Stimulated activated CD8-positive, alpha-beta memory T cell treated with anti-CD3 and anti-CD28 coated beads, Interleukin-4, amount 100 ng/mL, for 4 hours (primary cell): Measurements from ENCODE around the gene RIC8B.

ENCODE experiments used
- DNase-seq, 2 donors: peaks; one replicate each; pipeline ENCODE4 v3.0.0-alpha.2; 2020; ENCODE audit warnings: low read depth in 2 of 2, low spot score in 1 of 2

The RIC8B gene

GRCh38 chr12:106866426-106867080 lies 92.1 kb downstream of the RIC8B start:
- DNase-seq = no peak

GRCh38 chr12:106867651-106868050 lies 93.2 kb downstream of the RIC8B start:
- DNase-seq = no peak

DNA sequence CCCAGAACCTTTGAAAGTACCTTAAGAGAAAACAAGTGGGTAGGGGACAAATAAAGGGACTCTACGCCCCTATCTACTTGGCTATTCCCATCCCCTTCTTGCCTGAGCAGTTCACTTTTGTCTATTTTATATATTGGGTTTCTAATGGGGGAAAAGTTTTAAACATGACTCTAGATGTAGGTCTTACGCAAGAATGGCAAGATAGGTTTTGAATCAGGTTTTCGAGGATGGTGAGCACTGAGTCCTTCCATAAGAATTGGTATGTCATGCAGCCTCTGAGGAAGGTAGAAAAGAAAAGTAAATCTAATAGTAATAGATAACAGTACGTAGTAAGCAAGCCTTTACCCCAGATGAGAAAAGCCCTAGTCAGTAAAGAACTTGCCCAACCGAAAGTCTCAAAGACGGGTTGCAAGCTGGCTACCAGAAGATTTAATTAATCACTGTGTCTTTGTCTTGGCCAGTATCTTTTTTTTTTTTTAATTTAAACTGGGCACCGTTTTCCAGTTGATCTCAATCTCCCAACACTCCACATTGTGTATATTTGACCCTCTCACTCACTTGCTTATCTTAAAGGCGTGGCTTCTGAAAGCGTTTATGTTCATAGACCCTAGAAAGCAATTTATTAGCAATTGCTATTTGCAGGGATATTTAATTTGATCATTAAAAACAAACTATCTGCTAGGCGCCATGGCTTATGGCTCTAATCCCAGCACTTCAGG lies 94.7 kb downstream of the RIC8B start:
- DNase-seq = no peak

DNA sequence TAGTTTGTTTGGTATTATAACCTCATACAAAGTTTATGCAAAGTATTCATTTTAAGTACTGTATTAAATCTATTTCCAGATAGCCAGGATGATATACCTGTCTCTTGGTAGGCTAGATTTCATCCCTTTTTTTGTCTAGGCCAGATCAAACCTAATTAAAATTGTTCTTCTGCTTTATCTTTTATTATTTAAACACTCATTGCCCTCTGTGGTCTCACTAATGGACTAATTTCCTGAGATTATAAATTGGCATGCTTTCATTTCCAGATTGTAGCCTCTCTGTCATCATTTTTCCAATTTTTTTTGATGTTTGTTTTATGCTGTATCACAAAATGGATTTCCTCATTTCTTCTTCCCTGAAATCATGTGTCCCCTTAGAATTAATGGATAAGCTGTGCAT lies 95.6 kb downstream of the RIC8B start:
- no peak for DNase-seq

GRCh38 chr12:106871477-106871876 lies 97.0 kb downstream of the RIC8B start:
- DNase-seq = no peak

DNA sequence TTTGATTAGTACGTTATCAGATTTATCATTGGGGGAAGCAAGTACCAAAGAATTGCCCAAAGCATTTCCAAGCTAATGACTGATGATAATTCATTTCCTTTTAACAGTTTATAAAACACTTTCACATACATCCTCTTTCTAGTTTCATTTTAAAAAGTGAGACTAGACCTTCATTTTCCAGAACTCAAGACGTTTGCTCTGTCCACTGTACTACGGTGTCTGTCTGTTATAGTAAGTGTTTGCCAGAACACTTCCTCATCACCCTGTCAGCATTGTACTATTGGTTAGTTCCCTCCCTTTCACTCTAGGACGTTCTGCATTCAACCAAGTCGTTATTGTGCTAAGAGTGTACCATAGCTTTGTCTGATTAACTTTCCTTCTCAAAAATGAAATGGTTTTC lies 99.5 kb downstream of the RIC8B start:
- DNase-seq = no peak

- DNase-seq = no peak
These were observed 104.3 kb downstream of the RIC8B start for GRCh38 chr12:106878804-106879203.

DNA sequence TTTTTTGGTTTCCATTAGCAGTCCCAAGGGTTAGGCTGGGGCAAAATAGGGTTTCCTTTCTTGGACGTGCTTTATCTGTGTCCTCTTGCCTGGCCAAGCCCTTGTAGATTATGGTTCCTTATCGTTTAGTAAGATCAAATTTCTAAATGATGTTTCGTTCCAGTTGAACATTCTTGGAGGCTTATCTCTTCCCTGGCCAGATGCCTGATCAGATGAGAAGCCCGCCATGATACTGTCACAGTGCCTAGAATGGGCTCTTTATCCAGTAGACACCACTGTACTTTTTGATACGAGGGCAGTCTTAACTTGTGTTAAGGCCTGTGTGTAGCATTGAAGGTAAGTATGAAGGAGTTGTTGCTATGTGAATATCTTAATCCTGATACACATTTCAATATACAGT lies 105.1 kb downstream of the RIC8B start:
- DNase-seq = no peak

- no peak for DNase-seq
These were observed 108.9 kb downstream of the RIC8B start for GRCh38 chr12:106883426-106883825.

DNA sequence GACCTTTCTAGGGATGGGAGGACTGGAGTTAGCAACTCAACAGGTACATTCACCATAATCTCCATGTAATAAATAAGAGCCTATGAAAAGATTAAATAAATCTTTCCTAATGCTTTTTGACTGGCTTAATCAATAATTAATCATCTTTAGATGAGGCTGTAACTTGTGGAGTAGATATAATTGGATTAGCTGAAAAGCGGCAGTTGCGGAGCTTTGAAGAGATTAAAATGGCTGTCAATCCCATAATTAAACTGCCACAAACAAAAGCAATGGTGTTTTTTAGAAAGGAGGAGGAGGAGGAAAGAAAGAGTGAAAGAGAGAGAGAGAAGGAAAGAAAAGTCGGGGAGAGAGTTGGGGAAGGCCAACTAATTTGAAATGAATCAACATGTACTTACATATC lies 110.5 kb downstream of the RIC8B start:
- no peak for DNase-seq

- no peak for DNase-seq
These were observed 111.2 kb downstream of the RIC8B start for GRCh38 chr12:106885541-106886249.

DNA sequence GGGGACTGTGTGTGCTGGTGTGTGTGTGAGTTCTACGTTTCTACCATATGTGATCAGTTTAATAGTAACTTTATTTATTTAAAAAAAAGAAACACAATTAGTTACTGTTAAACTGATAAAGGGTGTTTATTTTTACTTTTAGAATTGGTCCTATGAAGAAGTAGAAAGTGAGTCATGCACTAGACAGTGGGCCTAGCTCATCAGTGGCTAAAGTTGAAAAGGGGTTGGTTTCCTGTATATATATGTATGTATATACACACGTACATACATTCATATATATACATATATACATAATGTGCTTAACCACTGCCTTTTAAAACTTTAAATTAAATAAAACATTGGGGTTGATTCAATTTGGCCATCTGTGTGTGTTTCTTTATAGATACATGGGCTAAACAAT lies 112.5 kb downstream of the RIC8B start:
- DNase-seq = no peak

DNA sequence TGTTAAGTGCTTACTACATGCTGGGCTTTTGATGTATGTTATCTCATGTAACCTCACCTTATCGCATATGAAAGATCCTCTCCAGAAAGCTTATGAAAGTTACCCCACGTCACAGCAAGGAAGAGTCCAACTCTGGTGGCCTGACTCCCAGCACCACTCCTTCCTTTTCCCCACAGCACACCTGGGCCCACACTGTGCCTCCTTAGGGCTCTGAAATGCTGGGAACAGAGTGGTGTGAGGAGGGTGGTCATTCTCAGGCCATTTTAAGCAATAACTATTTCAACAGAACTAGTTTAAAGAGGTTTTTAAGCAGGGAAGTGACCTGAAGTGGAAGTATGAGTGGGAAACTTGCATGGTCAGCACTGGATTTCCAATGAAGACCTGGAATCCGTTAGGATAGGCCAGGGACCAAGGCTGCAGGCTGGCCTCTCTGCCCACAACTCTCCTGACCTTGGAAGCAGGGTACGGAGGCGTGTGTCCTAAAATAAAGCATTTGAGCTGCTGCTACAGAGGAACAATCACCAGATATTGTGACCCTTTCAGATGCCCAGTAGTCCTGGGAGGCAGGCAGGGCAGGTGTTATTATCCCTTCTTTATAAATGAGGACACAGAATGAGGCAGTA lies 114.0 kb downstream of the RIC8B start:
- no peak for DNase-seq

DNA sequence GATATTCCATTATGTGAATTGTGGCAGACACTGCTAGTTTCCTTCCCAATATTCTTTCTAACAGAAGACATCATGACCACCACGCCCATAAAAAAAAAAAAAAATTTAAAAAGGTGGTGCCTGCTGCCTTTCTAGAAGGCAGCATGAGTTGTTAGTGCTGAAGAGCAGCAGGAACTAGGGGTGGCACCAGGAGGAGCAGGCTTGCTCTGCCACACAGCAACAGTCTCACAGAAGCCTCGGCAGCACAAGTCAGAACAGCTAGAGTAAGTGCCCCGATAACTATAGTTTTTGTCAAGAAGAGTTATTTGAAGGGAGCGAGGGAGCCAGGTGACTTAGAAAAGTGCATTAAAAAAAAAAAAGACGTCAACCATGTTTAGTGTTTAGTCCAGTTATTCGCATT lies 114.8 kb downstream of the RIC8B start:
- DNase-seq = no peak

DNA sequence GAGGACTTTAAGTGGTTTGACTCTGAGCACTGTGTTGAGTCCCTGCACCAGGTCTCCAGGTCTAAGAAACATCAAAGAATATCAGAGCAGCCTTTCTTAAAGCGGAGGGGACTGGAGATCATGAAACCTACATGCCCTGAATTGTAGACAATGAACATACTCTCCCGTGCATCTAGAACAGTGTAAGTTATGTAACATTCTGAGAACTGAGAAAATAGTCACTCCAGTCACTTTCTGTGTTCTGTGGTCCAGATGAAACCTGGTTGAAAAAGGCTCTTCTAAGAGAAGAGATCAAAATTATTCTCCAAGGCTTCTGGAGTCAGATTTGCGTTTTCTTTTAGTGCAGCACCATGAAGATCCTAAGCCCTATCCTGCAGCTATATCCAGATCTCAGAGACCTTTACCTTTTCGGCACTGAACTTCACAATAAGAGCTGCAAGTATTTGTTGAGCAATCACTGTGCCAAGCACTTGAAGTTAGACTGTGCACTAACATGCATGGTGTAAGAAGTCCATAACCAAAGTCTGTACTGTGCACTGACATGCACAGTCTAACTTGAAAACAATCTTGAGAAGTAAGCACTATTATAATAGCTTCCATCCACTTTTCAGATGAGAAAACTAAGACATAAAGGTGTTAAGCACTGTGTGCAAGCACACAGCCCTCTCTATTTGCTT lies 115.6 kb downstream of the RIC8B start:
- no peak for DNase-seq

GRCh38 chr12:106892075-106892474 lies 117.6 kb downstream of the RIC8B start:
- no peak for DNase-seq

DNA sequence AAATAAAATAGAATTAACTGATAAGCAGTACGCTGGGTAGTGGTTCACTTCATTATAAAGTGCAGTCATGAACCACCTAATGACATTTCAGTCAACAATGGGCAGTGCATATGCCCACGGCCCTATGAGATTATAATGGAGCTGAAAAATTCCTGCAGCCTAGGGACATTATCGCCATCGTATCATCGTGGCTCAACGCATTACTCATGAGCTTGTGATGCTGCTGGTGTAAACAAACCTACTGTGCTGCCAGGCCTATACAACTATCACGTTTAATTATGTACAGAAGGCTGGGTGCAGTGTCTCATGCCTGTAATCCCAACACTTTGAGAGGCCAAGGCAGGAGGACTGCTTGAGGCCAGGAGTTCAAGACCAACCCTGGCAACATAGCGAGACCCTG lies 119.0 kb downstream of the RIC8B start:
- no peak for DNase-seq

DNA sequence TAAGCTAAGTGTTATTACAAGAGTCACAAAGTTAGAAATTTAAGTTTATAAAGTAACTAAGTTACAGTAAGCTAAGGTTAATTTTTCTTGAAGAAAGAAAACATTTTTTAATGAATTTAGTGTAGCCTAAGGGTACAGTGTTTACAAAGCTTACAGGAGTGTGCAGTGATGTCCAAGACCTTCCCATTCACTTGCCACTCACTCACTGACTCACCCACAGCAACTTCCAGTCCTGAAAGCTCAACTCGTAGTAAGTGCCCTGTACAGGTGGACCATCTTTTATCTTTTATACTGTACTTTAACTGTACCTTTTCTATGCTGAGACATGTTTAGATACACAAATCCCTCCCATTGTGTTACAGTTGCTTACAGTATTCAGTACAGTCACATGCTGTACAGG lies 120.3 kb downstream of the RIC8B start:
- no peak for DNase-seq

GRCh38 chr12:106896603-106897002 lies 122.1 kb downstream of the RIC8B start:
- no peak for DNase-seq

DNA sequence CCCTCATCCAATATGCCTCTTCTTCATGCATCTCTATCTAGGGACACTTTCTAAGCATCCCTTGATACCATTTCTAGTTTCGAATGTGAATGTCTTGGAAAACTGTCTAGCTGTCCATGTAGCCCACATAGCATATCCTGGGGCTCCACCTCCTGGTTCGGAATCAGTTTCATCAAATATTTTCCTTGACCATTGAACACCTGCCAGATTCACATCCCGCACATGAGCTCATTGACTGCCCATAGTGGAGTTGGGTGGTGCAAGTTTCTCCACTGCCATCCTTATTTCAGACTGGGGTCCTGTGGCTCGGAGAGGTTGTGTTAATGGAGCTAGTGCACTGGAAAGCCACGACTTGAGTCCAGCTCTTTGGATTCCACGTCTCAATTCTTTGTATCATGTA lies 122.6 kb downstream of the RIC8B start:
- DNase-seq = no peak
